GM18858 (cell line): ENCODE data around the gene NR3C2.

Source experiments
- ATAC-seq: cut with Tn5 transposase; IDR thresholded peaks from one replicate; pipeline ENCODE4 v1.9.1; 2021; ENCODE audit not compliant: unreplicated experiment

NR3C2 gene

GRCh38 chr4:148266921-148267320, 175.3 kb downstream of the NR3C2 start:
- no peak for ATAC-seq

GRCh38 chr4:148266240-148266639, 176.0 kb downstream of the NR3C2 start:
- no peak for ATAC-seq

GRCh38 chr4:148265627-148266026, 176.6 kb downstream of the NR3C2 start:
- ATAC-seq: no peak

DNA sequence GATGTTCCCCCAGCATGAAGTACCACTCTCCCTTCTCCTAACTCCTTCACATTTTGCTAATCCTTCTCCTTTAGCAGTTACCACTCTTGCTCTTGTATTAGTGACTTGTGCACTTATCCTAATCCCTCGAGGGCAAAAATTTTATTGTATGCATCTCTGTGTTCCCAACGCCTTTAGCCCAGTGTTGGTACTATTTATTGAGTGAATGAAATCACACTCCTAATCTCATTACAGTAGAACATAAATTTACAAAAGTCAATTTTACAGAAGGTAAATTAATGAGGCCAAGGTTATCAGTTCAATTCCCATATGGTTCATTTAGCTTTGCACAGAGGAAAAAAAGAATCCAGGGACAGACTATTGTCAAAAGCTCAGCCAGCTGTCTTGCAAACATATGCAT, 178.4 kb downstream of the NR3C2 start:
- ATAC-seq: no peak

- ATAC-seq: no peak
These were observed 179.1 kb downstream of the NR3C2 start for GRCh38 chr4:148263127-148263526.

- ATAC-seq: no peak
These were observed 180.4 kb downstream of the NR3C2 start for GRCh38 chr4:148261848-148262247.

- no peak for ATAC-seq
These were observed 182.4 kb downstream of the NR3C2 start for GRCh38 chr4:148259841-148260240.

DNA sequence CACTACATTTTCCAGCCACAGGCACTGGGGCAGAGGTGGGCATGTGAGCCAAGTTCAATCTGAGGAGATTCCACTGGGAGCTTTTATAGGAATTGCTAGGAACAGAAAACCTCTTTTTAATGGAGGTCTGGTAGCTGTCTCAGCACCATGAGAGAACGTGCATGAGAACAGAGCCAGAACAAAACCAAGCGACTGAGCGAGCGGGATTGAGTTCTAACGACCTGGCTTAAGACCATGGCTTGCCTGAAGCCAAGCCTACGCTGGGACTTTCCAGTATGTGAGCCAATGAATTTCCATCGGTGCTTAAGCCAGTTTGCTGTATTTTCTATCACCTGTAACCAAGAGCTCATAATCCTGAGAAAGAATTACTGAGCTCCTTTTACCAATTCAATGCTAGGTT, 183.7 kb downstream of the NR3C2 start:
- ATAC-seq: no peak

DNA sequence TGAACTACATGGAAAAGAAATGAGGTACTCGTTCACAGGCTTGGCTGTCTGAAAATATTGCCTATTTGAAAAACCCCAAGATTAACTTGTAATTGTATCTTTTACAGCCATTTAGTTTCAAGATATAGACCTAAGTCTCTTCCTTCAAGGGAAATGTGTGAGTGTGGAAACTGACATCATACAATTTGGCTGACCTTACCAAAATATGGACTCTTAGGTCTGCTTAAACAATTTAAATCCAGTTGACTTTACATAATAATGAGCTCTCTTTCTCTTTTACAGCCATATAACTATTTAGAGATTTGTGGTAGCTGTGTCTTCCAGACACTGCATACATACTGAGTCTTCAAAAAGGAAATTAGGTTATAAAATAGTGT, 186.9 kb downstream of the NR3C2 start:
- ATAC-seq: no peak

GRCh38 chr4:148254621-148255343, 187.4 kb downstream of the NR3C2 start:
- no peak for ATAC-seq

DNA sequence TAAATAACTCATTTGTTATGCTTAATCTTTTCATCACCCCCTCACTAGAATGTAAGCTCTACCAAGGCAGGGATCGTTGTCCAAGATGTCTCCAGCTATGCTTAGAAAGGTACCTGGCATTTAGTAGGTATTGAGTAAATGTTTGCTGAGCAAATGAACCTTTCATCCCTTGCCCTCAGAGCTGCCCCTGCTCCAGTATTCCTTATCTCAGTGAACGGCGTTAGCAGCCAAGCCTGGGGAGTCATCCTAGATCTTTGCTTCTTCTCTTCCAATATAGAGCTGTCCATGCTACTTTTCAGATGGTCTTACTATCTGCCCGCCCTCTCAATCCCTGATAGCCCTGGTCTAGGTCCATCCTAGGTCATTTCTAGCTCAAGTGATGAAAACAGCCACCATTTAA, 188.4 kb downstream of the NR3C2 start:
- ATAC-seq: no peak

DNA sequence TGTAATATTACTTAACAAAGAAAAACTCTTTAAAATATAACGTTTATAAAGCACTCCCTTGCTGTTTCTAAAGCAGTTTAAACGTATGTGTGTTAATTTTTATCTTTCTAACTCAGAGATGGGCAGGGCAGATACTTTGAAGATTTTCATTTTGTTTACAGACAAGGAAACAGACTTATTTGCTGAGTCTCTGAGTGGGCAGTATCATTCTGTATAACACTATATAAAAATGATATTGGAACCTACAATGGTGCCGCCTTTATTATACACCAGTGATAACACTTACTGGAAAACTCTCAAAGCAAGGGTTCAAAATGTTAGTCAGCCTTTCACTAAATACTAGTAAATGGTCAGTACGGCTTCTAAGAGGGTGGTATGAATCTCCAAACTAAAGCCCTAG, 193.4 kb downstream of the NR3C2 start:
- no peak for ATAC-seq

DNA sequence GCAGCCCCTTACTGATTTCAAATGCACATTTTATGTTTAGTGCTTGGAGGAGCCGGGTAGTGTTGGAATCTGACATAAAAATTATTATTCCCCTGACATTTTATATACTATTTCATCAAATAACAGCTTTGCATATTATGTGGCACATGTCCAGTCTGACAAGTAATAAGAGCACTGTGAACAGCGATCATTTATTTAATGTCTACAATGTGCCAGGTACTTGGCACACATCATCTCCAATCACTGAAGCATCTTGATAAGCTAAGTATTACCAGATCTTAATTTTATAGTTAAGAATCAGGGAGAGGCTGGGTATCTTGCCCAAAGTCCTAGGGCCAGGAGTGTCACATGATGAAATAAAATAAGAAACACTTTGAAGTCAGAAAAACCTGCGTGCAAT, 197.2 kb downstream of the NR3C2 start:
- no peak for ATAC-seq

DNA sequence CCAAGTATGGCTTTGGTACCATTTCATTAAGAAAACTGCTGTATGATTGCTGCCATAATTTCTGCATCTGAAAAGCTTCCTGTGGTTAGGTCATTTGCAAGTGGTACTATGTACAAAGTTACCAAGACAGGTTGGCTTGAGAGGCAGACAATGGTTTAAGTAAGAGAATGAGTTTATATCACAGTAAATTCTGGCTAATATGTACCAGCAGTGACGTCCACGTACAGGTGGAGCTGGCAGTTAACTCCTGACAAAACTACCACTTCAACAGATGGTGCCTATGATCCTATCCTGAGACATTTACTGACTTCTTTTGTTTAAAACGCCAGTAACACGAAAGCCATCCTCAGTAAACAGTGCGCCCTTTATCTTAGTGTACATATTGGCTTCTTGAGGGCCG, 198.4 kb downstream of the NR3C2 start:
- no peak for ATAC-seq

- no peak for ATAC-seq
These were observed 202.0 kb downstream of the NR3C2 start for GRCh38 chr4:148240241-148240640.

- ATAC-seq: no peak
These were observed 202.7 kb downstream of the NR3C2 start for GRCh38 chr4:148239494-148239985.

- ATAC-seq: no peak
These were observed 203.3 kb downstream of the NR3C2 start for GRCh38 chr4:148238811-148239493.

DNA sequence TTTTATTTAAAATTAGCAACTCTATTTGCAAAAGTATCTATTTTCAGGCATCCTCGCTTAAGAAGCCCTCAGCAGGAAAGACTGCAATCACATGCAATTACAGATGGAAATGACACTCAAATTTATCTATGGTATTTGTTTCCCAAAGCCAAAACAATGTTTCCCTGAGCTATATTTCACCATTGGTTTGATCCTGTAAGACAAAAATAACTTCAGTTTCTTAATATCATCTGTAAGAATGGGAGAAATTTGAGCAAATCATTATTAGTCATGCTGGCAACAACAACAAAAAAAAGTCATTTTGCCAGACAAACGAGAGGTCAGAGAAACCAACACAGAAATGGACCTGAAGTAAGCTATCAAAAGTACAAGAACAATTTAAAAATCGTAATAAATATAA, 204.1 kb downstream of the NR3C2 start:
- ATAC-seq: no peak

DNA sequence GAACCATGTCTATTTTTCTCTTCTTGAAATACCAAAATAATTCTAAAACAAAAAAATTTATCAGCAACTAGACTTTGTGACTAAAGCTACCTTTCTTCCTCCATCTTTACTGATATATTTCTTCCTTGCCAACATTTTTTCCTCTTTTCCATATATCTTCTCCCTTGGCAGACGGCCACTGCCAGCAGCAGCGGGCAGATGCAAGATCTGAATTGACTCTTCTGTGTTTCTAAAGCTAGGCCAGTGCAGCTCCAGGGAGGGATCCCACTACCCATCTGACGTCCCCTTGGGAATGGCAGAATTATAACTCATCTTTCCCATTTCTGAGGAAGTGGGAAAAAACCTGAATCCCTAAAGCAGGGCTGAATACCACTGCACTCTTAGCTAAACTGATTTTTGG, 206.4 kb downstream of the NR3C2 start:
- ATAC-seq: no peak

GRCh38 chr4:148229798-148230197, 212.4 kb downstream of the NR3C2 start:
- no peak for ATAC-seq

DNA sequence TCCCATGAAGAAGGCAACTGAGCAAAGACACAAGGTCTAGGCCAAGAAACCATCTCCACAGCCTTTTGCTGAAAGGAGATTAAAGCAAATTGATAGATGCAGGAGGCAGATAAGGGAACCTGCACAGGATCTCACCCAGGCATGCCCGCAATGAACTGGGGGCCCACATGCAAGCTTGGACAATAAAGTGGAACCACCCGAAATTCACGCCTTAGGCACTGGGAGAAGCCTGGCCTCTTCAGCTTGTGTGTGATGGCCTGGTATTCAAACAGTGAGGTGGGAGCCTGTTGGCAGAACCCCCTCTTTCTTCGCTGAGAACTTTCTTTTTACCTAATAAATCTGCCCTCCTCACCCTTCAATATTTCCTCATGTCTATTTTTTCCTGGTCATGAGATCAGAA, 213.2 kb downstream of the NR3C2 start:
- no peak for ATAC-seq

DNA sequence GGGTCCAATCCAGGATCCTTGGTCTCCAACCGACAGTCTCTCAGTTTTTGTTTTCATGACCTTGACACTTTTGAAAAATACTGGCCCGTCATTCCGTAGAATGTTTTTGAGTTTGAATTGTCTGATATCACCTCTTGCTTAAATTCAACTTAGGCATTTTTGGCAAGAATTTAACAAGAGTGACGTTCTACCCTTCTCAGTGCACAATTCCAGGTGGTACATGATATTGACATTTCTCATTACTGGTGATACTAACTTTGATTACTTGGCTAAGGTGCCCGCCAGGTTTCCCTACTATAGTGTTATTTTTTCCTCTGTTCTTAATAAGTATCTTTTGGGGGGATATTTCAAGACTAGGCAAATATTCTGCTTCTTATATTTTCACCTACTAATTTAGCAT, 215.1 kb downstream of the NR3C2 start:
- ATAC-seq: no peak

- ATAC-seq: no peak
These were observed 215.9 kb downstream of the NR3C2 start for GRCh38 chr4:148226341-148226740.
